Adrenal gland (tissue), 5 donors: Measurements from ENCODE around the gene SIRT5.

ENCODE experiments used
- CTCF ChIP-seq, 6 experiments: fragments of 450-650 bp in 4 of 6; fragments of 200-600 bp in 2 of 6; sonication (generic) in 1 of 6; IDR thresholded peaks; 1 replicate in 5 of 6; 2 replicates in 1 of 6; pipeline versions ENCODE4 v1.5.1 to v1.8.0; 2016 to 2021; ENCODE audit warnings: antibody characterized with exemption in 6 of 6, mild to moderate bottlenecking in 2 of 6, moderate library complexity in 1 of 6
- POLR2A ChIP-seq, 2 donors: fragments of 450-650 bp; IDR thresholded peaks; one replicate each; pipeline ENCODE4 v1.6.1; 2017; ENCODE audit warnings: antibody characterized with exemption in 2 of 2, mild to moderate bottlenecking in 2 of 2, moderate library complexity in 1 of 2
- donor health status: DM: no; HTN: no; CAD: no.

- TF ChIP-seq CTCF (IDR thresholded peaks at IDR 0.05) (no peak), POLR2A (IDR thresholded peaks at IDR 0.05) (no peak)
Observed at GRCh38 chr6:13604546-13605416, 30.4 kb downstream of the SIRT5 start.
